CD4-positive, alpha-beta T cell treated with Interleukin-6 for 4 hours (primary cell): ENCODE measurements around the gene LPAR5.
A peak's percentile ranks its signal among the peaks of the same experiment; 100 is the strongest.

Experiments
- DNase-seq: peaks from one replicate; pipeline ENCODE4 v3.0.0-alpha.2; 2020; ENCODE audit warnings: mixed read lengths

LPAR5 gene

GRCh38 chr12:6635375-6635855 lies 344 bp downstream of the LPAR5 start:
- peak; percentile 40 for DNase-seq

GRCh38 chr12:6632026-6632983 lies 3.5 kb downstream of the LPAR5 start:
- peak; percentile 74 for DNase-seq

GRCh38 chr12:6631549-6631961 lies 4.2 kb downstream of the LPAR5 start:
- DNase-seq: peak; percentile 34

- no peak for DNase-seq
These were observed 5.0 kb downstream of the LPAR5 start for GRCh38 chr12:6630736-6631135.

DNA sequence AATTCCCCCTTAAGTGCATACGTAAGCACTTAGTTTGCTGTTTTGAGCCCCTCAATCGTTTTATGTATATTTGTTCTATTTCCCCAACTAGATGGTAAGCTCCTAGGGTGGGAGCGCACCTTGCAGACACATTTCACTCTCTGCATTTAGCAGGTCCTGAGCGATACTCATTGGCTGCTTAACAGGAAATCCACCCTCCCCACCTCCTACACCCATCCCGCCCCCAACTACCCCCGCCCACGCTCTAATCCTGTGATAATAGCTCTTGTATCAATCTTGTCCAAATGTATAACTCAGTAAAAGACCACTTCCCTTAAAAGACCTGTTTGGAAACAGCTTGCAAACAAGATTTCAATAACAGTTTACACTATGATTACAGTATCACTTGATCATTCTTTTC lies 8.1 kb downstream of the LPAR5 start:
- peak; percentile 75 for DNase-seq

GRCh38 chr12:6626654-6627283 lies 9.0 kb downstream of the LPAR5 start:
- peak; percentile 33 for DNase-seq

GRCh38 chr12:6620885-6621274 lies 14.9 kb downstream of the LPAR5 start:
- DNase-seq: no peak

- peak; percentile 66 for DNase-seq
These were observed 15.4 kb downstream of the LPAR5 start for GRCh38 chr12:6620137-6620884.

DNA sequence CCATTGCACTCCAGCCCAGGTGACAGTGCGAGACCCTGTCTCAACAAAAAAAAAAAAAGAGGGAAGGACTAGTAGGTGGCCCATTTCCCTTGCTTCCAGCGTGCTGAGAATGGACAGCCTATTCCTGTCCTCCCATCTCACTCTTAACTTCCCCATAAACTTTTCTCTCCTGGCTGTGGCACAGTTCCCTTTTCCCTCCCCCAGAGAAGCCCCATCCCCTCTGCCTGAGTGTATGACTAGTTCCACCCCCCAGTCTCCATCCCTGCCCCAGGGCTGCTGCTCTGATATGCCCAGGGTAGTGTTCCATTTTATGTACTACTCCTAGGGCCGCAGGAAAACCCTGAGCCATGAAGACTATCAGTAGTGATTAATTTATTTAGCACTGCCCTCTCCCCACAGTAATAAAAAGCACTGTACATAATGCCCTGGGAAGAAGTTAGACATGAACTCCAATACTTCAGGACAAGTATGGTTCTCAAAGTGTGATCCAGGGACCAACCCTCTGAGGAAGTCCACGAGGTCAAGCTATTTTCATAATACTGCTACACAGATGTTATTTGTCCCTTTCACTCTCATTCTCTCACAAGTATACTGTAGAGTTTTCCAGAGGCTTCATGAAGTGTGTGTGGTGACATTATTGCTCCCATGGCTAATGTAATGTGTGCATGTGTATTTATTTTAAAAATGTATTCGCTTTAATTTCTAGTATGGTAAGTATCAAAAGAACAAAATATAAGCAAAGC lies 17.1 kb downstream of the LPAR5 start:
- DNase-seq: no peak

GRCh38 chr12:6615802-6616201 lies 20.0 kb downstream of the LPAR5 start:
- no peak for DNase-seq

DNA sequence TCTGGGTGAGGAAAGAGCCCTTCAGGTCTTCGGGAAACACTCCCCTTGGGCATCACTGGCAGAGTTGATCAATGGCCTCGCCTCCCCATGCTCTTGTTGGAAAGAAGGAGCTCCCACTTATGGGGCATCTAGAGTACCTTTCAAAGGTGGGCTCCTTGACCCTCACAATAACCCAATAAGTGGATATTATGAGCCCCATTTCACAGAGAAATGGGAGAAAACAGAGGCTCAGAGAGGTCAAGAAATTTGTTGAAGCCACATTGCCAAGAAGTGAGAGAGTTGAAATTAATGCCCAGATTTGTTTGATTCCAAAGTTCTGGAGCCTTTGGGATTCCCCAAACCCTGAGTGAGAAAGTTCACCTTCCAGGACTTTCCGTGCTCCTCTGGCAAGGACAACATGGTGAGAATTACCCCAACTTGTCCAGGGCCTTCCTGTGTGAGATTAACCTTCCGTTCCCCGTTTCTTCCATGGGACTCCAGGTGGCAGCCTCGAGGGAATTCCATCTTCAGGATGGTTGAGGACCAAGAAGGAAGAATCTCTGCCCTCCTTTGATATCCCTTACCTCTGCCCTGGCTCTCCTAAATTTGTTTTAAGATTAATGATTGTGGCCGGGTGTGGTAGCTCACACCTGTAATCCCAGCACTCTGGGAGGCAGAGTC lies 21.1 kb downstream of the LPAR5 start:
- no peak for DNase-seq

DNA sequence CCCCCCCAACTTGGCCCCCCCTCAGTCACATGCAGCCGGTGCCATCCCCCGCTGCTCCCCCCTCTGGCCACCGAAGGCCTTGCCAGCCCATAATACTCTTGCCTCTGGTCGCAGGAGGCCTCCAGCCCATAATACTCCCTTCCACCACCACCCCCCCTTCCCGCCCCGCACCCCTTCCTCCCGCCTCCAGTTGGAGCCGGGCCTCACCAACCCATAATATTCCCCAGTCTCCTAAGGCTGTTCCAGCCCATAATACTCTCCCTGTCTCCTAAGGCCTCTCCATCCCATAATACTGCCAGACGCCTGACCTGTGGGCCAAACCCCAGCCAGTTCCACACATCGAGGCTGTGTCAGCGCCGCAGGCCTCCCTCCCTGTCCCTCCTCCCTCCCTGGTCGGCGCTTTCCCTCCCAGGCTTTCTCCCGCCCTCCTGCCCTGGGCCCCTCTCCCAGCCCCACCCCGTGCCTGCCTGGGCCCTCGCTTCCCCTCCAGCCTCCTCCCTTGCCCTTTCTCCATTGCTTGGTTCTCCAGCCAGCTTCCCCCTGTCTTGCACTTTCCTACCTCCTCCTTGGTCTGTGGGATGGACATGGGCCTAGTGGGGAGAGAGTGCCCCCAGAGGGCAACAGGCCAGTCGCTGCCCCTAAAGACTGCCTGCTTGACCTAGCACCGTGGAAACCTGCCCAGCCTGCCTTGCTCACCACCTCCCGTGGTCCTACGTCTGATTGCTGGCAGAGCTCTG lies 21.8 kb downstream of the LPAR5 start:
- peak; percentile 55 for DNase-seq

GRCh38 chr12:6613015-6613775 lies 22.6 kb downstream of the LPAR5 start:
- peak; percentile 42 for DNase-seq

- no peak for DNase-seq
These were observed 23.1 kb downstream of the LPAR5 start for GRCh38 chr12:6612652-6613014.

DNA sequence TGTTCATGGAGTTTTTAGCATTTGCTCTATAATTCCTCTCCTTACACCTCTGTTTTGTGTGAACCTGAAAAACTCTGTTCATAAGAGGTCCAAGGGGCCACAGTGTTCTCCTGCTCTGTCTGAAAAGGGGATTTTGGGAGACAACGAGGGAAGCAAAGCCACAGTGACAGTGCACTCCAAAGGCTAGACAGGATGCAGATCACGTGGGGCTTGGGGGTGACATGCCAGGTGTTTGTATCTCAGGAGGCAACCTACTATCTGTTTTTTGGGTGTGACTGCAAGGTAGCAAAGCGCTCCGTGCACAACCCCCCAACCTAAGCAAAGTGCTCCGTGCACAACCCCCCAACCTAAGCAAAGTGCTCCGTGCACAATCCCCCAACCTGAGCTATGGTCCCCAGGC lies 23.5 kb downstream of the LPAR5 start:
- DNase-seq: peak; percentile 65

GRCh38 chr12:6608592-6609281 lies 27.0 kb downstream of the LPAR5 start:
- DNase-seq: peak; percentile 15

DNA sequence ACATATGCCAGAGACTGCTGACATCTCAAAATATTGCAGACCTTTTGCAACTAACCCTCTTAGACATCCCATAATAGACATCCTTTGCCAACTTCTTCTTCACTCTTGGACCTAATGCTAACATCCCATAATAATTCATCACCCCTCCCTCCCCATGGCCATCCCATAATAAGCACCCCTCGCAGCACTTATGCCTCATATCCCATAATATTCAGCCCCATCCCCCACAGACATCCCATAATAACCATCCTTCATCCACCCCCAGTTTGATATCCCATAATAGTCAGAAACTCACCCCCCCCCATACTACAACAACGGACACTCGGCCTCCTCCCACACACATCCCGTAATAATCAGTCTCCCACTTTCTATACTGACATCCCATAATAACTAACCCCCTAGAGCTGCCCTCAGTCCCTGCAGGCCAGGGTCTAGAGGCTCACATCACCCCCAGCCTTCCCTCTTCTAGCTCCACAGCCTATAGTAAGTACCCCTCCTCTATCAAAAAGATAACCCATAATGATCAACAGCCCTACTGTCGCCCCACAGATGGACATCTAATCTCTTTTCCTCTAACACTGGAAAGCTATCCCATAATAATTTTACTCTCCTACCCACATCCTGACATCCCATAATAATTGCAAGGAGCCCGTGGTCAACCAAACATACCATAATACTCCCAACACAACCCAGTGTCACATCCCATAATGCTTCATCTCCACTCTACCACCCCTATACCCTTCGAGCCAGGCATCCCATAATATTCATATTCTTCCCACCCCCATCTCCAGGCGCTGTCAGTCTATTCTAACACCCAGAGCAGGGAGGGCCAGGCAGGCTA lies 27.8 kb downstream of the LPAR5 start:
- peak; percentile 52 for DNase-seq

DNA sequence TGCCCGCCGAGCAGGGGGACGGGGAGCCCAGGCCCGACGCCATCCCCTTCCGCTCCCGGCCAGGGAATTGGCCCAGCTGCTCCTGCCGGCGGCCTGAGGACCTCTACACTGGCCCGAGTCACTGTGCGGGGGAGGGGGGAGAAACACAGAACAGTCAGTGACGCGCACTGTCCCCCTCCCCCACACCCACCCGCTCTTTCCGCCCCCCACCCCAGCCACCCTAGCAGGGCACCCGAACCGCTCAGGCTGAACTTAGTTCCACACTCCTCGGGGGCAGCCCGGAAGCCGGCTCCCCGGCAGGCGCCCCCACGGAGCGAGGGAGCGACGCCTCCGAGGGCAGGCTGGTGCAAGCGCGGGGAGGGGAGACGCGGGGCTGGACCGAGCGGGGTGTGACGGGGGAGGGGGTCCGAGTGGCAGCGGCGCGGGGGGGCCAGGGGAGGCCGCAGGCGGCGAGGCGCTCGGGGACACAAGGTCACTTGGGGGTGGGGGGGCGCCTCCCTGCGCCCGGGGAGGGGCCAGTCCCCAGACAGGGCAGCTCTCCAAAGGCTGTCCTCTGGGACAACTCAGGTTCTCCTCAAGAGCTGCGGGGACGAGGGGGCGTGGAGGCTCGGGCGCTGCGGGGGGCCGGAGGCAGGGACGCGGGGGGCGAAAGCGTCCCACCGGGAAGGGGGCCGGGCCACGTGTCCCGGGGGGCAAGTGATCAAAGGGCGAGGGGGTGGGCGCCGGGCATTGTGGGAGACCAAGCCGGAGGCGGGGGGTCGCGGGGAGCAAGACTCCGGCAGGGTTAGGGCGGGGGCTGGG lies 29.2 kb downstream of the LPAR5 start:
- DNase-seq: peak; percentile 81
